Measurements from ENCODE around the gene CAMTA1.
"Not testable (repeated sequence)": the region's sequence is repeated elsewhere in the genome, so short reads cannot be mapped to it uniquely, and the experiment has no call there.

Gene CAMTA1

GRCh38 chr1:7121622-7121988, 336.4 kb downstream of the CAMTA1 start:
- no peak for DNase-seq

GRCh38 chr1:7127322-7128075, 342.2 kb downstream of the CAMTA1 start:
- DNase-seq, result no peak

DNA sequence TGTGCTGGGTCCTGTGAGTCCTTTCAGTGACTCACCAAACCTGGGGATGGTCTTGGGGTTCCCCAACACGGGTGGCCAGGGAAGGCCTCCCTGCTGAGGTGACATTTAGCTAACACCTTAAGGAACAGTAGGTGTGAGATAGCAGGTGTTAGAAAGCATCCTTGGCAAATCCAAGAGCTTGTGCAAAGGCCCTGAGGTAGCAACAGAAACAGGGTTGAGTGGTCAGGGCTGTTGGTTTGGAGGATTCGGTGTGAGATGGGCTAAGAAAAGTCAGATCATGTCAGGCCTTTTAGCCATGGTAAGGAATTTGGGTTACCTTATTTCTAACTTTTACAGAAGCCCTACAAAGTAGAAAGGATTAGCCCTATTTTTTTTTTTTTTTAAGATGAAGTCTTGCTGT, 343.0 kb downstream of the CAMTA1 start:
- no peak for DNase-seq

- no peak for DNase-seq
These were observed 344.9 kb downstream of the CAMTA1 start for GRCh38 chr1:7130127-7130526.

- DNase-seq, result no peak
These were observed 350.2 kb downstream of the CAMTA1 start for GRCh38 chr1:7135493-7135892.

GRCh38 chr1:7136166-7136953, 351.1 kb downstream of the CAMTA1 start:
- no peak for DNase-seq

GRCh38 chr1:7140251-7140650, 355.0 kb downstream of the CAMTA1 start:
- no peak for DNase-seq

DNA sequence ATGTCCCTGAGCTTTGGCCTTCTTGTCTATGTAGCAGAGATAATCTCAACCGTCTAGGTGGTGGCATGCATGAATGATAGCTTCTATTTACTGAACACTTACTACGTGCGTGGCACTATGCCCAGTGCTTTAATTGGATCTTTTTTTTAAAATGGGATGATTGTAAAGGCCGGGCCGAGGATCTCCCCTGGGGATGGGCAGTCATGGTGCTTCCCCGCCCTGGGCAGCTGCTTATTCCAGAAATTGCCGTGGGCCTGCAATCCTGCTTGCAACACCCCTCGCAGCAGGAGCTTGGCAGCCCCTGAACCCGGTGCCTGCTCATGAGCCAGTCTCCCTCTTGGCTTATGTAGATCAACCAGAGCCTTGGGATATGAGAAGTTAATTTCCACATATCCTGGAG, 360.7 kb downstream of the CAMTA1 start:
- no peak for DNase-seq

DNA sequence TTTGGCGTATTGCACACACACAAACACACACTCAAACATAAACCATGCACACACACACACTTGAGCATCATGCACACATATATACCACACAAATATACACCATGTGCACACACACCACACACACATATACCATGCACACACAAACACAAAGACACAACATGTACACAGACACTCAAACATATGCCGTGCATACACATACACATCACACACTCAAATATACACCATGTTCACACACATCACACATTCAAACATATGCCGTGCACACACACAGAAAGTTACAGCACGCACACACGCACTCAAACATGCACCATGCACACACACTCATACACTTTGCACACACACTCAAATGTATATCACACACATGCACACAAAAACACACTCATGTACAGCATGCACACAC, 361.5 kb downstream of the CAMTA1 start:
- DNase-seq, result no peak

DNA sequence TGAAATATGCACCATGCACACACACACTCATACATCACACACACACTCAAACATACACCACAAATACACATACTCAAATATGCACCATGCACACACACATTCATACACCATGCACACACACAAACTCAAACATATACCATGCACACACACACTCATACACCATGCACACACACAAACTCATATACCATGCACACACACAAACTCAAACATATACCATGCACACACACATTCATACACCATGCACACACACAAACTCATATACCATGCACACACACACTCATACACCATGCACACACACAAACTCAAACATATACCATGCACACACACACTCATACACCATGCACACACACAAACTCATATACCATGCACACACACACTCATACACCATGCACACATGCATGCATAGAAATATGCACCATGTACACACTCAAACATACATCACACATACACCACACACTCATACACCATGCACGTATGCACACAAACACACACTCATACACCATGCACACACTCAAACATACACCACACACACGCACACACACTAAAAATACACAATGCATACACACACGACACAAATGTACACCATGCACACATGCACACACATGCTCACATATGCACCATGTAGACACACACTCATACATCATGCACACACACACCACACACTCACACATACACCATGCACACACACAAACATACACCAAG, 362.5 kb downstream of the CAMTA1 start:
- DNase-seq, result not testable (repeated sequence)

GRCh38 chr1:7149080-7149838, 364.0 kb downstream of the CAMTA1 start:
- DNase-seq, result no peak

DNA sequence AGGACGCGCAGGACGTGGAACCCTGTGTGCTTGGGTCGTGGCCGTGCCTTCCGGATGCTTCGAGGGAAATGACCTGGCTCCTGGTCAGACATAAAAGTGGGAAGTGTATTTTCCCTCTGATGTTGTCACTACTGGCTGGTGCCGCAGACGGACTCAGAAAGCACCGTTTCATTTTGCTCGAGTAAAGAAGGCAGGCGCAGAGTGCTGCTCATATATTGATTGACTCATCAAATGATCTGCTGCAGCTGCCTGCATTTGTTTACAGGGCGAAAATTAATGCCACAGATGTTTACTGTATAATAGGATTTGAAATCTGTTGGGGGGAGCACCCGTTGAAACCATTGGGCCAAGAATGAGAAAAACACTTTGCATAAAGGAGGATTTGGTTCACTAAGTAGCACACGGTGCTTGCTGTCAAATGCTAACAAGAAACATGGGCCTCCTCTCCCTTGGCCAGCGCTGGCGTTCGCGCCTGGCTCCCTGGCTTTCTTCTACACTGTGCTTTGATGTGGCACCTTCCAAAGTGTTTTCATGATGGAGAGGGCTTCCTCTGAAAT, 365.5 kb downstream of the CAMTA1 start:
- no peak for DNase-seq

DNA sequence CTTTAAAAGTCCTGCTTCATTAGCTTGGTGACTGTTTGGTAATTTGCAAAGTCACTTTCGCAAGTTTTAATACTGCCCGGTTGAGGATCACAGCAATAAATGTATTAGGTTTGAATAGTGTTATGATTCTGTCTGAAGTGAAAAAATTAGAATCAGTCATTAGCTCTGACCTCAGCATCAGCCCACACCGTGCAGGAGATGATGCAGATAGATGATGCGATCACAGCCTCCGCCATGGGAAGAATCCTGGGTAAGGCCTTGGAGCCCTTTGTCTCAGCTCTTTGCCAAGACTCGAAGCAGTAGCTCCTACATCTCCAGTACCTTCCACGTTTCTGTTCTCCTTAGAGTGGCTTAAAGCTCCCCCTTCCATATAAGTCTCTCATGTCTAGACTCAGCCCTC, 366.7 kb downstream of the CAMTA1 start:
- no peak for DNase-seq

- no peak for DNase-seq
These were observed 367.4 kb downstream of the CAMTA1 start for GRCh38 chr1:7152655-7153054.

DNA sequence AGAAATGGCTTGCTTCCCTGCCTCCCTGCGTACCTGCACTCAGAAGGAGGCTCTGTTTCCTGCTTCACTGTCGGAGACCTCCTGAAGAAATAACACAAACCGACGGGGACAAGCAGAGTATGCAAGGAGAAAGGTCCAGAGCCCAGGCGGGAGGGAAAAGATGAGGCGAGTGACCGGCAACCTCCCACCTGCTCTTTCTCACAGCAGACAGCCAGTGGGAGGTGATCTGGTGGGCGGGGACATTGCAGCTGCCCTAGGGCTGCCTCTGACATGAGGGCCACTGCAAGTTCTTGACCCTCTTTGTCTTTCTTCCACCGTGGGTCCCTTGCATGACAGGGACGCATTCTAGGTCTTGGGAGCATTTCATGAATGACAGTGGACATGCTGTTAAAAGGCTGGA, 368.2 kb downstream of the CAMTA1 start:
- no peak for DNase-seq

DNA sequence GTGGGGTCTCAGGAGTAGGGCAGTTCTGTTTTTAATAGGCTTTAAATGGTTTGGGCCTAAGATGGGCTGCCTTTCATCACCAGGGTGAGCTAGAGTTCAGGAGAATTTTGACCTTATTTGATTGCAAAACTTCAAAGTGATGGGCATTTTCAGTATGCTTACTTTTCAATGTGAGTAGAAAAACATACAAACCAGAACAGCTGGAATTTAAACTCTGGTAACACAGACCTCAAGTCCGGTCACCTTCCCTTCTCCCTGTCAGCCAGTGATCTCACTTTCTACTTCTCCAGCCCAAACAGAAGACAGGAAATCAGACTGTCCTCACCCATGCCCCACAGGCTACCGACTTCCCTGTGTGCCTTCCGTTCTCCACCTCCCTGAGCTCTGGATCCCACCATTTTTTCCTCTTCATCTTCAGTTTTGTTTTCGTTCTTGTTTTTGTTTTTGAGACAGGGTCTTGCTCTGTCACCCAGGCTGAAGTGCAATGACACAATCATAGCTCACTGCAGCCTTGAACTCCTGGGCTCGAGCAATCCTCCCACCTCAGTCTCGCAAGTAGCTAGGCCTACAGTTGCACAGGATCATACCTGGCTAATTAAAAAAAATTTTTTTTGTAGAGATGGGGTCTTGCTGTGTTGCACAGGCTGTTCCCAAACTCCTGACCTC, 374.0 kb downstream of the CAMTA1 start:
- DNase-seq, result no peak

DNA sequence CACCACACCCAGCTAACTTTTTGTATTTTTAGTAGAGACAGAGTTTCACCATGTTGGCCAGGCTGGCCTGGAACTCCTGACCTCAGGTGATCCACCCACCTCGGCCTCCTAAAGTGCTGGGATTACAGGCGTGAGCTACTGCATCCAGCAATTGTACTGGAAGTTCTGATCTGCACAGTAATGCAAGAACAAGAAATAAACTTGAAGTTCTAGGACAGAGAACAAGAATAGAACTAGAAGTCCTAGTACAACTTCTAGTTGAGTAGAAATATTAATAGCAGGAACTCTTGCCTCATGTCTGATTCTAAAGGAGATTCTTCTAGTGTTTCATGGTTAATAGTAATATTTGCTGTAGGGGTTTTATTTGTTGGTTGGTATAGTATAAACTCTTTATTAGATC, 383.3 kb downstream of the CAMTA1 start:
- DNase-seq, result not testable (repeated sequence)

DNA sequence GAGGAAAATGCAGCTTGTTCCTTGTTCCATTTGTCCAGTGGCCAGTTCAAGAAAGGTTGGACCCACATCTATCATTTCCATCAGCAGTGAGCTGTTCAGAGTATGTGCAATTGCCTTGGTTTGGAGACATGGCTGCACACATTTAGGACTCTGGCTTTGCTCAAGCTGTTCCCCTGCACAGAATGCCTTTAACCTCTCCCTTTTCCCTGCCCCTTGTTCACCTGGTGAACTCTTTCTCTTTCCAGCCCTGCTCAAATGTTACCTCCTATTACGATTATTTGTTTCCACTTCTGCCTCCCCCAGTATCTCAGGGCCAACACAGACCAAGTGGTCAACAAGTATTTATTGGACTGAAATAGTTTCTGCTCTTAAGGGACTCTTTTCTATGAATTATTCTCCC, 385.9 kb downstream of the CAMTA1 start:
- no peak for DNase-seq

DNA sequence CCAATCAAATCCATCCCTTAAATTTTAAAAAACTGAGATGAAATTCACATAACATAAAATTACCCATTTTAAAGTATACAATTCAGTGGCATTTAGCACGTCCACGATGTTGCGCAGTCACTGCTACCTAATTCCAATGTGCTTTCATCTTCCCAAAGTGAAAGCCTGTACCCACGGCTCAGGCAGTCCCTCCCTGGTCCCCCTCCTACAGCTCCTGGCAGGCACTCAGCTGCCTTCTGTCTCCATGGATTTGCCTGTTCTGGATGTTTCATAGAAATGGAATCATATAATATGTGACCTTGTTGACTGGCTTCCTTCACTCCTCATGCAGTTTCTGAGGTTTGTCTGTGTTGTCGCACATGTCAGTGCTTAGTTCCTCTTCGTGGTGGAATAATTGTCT, 386.3 kb downstream of the CAMTA1 start:
- no peak for DNase-seq

DNA sequence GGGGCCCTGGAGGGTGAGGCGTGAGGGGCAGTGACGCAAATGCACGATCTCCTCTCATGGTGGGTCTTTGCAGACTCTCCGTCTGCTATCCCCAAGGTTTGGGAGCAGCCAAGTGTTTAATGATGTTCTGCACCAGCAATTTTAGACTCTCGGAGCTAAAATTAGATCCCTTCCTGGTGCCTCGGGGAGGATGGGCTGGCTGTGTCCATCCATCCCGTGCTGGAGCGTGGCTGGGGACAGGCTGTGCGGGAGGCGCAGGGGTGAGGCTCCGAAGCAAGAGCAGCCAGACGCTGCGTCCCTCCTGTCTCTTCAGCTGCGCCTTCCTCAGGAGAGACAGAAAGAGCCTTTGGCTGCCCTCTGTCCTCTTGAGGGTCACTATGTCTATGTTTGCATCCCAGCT, 387.6 kb downstream of the CAMTA1 start:
- no peak for DNase-seq

DNA sequence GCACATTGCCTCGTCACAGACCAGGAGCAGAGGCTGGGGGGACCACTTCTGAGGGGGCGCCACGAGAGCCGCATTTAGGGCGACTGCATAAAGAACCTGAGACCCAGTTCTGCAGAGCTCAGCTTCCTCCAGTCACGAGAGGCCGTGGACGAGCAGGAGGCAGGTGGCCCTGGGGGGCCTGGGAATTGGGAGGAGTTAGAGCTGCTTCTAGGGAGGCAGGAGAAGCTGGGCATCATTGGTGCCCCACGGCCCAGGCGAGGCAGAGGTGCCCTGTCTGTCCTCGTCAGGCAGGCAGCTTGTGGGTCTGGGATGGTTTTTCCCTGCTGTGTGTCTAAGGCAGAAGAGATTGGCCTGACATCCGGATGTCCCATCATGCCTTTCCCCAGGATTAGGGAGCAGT, 389.3 kb downstream of the CAMTA1 start:
- no peak for DNase-seq

All from activated CD8-positive, alpha-beta memory T cell treated with anti-CD3 and anti-CD28 coated beads for 24 hours (primary cell).